Chondrocyte (in vitro differentiated cells): ENCODE data around the gene MAPK8IP1. TPM values are rescaled to one million over a fixed set of nuclear protein-coding genes. Genes with fewer than 3 reads are reported as not detected.

Experiments
- DNase-seq: peaks from one replicate; pipeline ENCODE4 v3.0.0; 2021; ENCODE audit warnings: mixed read lengths, low spot score
- H3K27ac Mint-ChIP-seq: one replicate; pipeline ENCODE4 v1.8.0; 2021; ENCODE audit warnings: mild to moderate bottlenecking, moderate library complexity, mixed read lengths; ENCODE audit not compliant: unreplicated experiment
- H3K27me3 Mint-ChIP-seq: 2 replicates; pipeline ENCODE4 v1.8.0; 2021; ENCODE audit warnings: low read depth, mixed read lengths
- H3K36me3 Mint-ChIP-seq: 2 replicates; pipeline ENCODE4 v1.8.0; 2021; ENCODE audit warnings: low read depth, mixed read lengths
- H3K4me1 Mint-ChIP-seq: 2 replicates; pipeline ENCODE4 v1.8.0; 2021; ENCODE audit warnings: low read depth, mild to moderate bottlenecking, mixed read lengths
- H3K4me3 Mint-ChIP-seq: one replicate; pipeline ENCODE4 v1.8.0; 2021; ENCODE audit warnings: mild to moderate bottlenecking, moderate library complexity, mixed read lengths; ENCODE audit not compliant: unreplicated experiment
- H3K9me3 Mint-ChIP-seq: 2 replicates; pipeline ENCODE4 v1.8.0; 2021; ENCODE audit warnings: low read depth, mixed read lengths
- total RNA-seq: library from RNA; stranded (reverse); gene quantifications from 3 replicates; pipeline ENCODE4 v1.2.1, GENCODE V29; 2021
- TF ChIP-seq, protein P1 (sequence below): fragments of 200-600 bp; sonication (generic); IDR thresholded peaks from 2 replicates; pipeline ENCODE4 v1.5.0; 2021; ENCODE audit warnings: antibody characterized with exemption, mild to moderate bottlenecking, moderate library complexity

Gene MAPK8IP1
- total RNA-seq, 1 donor from 2014 or later = 9.6 TPM

DNA sequence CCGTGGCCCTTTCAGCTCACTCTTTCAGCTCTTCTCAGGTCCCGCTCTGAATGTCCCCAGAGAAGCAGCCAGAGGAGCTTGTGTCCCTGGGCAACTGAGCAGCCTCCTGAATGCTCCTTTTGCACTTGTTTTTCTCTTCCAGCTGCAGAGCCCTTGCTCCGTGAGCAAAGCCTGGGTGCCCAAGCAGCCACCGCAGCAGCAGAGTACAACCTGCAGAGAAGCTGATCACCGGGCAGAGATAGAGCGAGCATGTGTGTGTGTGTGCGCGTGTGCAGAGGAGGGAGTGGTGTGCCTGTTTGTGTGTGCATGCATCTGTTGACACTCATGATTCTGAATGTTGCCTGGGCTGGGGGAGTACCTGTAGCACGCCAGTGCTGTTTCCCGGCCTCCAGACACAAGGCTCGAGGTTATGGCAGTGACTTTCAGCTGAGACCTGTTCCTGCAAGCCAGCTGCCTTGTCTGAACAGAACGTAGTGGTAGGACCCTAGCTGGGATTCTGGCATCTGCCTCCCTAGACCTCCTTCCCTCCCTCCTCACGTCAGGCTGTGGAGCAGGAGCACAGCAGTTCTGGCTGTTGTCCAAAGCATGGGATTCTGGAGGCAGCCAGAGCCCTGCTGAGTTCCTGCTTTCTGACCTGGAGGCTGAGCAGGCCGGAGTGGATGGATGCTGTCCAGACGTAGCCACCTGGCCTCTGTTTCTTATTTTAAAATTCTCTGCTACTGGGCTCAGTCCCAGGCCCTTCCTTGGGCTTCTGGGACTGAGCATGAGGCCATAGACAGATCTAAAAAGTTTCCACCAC is 4.5 kb upstream of the MAPK8IP1 start:
- Mint-ChIP-seq H3K4me1 (peaks cover 6% of the 10 kb centered on the region), H3K36me3 (peaks cover 14% of the 10 kb centered on the region), H3K9me3 (no peaks in the 10 kb centered on the region), H3K4me3 (no peak overlapping the region), H3K27me3 (no peaks in the 10 kb centered on the region), H3K27ac (no peak overlapping the region)
- TF ChIP-seq, protein P1, sequence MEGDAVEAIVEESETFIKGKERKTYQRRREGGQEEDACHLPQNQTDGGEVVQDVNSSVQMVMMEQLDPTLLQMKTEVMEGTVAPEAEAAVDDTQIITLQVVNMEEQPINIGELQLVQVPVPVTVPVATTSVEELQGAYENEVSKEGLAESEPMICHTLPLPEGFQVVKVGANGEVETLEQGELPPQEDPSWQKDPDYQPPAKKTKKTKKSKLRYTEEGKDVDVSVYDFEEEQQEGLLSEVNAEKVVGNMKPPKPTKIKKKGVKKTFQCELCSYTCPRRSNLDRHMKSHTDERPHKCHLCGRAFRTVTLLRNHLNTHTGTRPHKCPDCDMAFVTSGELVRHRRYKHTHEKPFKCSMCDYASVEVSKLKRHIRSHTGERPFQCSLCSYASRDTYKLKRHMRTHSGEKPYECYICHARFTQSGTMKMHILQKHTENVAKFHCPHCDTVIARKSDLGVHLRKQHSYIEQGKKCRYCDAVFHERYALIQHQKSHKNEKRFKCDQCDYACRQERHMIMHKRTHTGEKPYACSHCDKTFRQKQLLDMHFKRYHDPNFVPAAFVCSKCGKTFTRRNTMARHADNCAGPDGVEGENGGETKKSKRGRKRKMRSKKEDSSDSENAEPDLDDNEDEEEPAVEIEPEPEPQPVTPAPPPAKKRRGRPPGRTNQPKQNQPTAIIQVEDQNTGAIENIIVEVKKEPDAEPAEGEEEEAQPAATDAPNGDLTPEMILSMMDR = no peak
- no peak for DNase-seq

DNA sequence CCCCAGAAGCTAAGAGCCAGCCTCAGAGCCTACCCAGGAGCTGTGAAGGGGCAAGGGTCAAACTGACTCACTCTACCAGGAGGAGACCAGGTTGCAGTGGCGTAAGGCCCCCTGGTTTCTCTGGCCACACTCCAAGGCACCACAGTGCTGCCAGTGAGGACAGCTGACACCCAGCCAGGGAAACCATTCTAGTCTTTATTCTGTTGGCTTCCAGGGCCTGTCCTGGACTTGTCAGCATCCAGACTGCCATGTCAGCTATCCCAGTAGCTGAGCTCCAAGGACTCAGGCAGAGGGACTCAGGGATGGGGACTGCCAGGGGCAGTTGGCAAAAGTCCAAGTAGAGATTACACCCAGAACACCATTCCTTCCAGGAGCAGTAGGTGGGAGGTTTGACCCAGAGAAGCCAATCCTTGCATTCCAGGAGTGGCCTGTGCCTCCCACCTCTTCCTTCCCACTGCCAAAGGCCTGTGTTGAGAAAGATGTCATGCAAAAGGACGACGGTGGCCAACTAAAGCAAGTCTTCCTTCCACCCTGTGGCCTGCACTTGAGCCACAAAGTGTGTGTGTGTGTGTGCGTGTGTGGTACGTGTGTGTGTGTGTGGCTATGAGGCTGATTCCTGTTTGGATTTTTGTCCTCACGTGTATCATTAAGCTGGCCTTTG is 3.6 kb upstream of the MAPK8IP1 start:
- peaks cover 14% of the 10 kb centered on the region for H3K36me3 Mint-ChIP-seq
- no peaks in the 10 kb centered on the region for H3K9me3 Mint-ChIP-seq
- DNase-seq = no peak
- H3K4me3 Mint-ChIP-seq = no peak overlapping the region
- no peak overlapping the region for H3K27ac Mint-ChIP-seq
- H3K27me3 Mint-ChIP-seq = no peaks in the 10 kb centered on the region
- TF ChIP-seq, protein P1 = no peak
- H3K4me1 Mint-ChIP-seq = peaks cover 6% of the 10 kb centered on the region

DNA sequence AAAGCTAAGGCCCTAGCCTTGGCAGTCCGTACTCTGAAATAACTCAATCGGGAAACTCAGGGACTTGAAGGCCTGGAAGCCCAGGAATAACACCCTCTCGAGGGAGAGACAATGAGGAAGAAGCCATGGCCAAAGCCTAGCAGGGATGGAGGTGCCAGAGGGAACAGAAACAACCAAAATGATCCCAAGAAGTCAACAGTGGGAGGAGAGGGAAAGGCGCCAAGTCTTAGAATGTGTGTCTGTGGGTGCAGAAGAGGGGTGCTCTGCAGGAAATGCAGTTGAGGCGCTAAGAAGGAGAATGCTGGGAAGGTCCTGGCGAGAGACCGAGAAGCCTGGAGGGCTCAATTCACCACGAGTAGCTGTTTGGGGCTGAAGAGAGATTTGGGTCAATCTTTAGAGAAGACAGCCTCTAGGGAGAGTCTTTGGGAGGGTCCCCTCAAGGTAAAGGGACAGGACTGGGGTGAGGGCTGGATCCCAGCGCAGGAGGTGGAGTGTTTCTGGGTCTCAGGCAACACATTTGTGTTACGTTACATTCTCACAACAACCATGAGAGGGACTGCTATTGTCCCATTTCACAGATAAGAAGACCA is 760 bp upstream of the MAPK8IP1 start:
- DNase-seq = peak; percentile 35
- peaks cover 6% of the 10 kb centered on the region for H3K4me1 Mint-ChIP-seq
- H3K27me3 Mint-ChIP-seq = peaks cover 2% of the 10 kb centered on the region
- no peaks in the 10 kb centered on the region for H3K9me3 Mint-ChIP-seq
- no peak overlapping the region for H3K27ac Mint-ChIP-seq
- TF ChIP-seq, protein P1 = no peak
- peaks cover 10% of the 10 kb centered on the region for H3K36me3 Mint-ChIP-seq
- H3K4me3 Mint-ChIP-seq = peak overlapping the region; percentile 70

DNA sequence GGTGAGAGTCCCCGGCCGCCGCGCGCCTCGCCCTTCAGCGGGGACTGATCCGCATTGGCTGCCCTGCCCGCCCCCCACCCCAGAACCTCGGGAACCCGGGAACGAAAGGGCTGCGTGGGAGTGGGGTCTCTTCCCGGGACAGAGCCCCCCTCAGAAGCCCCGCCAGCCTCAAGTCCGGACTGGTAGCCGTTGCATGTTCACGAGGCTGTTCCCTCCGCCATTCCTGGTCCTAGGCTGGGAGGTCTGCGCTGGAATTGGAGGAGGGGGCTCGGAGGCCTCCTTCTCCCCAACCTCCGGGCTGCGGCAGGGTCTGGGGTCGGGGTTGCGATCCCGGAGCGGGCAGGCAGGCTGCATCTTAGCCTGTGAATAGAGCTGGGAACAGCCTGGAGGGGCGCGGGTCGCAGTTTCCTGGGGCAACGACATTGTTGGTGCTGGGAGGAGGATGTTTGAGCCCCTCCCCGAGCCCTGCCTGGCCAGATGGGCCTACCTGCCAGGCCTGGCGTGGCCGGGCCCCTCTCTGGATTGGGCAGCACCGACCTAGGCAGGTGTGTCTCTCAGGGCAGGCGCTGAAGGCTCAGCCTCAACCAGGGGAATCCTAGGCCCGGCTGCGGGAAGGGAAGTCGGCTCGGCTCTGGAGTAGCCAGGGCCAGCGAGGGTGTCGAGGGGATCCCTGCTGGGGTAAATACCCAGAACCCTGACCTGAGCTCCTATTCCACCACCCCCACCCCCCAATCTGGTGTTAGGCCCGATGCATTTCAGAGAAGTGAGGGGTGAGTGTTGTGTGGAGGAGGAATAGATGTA is 670 bp downstream of the MAPK8IP1 start:
- Mint-ChIP-seq H3K9me3 (no peaks in the 10 kb centered on the region), H3K27me3 (peaks cover 7% of the 10 kb centered on the region), H3K4me1 (peaks cover 6% of the 10 kb centered on the region), H3K36me3 (peaks cover 5% of the 10 kb centered on the region), H3K27ac (no peak overlapping the region), H3K4me3 (peak overlapping the region; percentile 6)
- peak; percentile 89 for DNase-seq
- TF ChIP-seq, protein P1 = no peak
